Pulmonary artery endothelial cell (primary cell): ENCODE data around the gene PTPRE. TPM values are rescaled to one million over a fixed set of nuclear protein-coding genes. Genes with fewer than 3 reads are reported as not detected.

Experiments
- DNase-seq: peaks from one replicate; pipeline ENCODE4 v3.0.0-alpha.2; 2011; ENCODE audit warnings: low read depth, low spot score
- total RNA-seq: library from RNA; depleted of rRNA; stranded (reverse); fragments of >200 nt; gene quantifications from 2 replicates; pipeline ENCODE4 v1.2.3, GENCODE V29; 2014

The PTPRE gene
- total RNA-seq, 1 donor from 2014 or later, result 43.3 TPM

GRCh38 chr10:128116851-128117615 is 210.1 kb downstream of the PTPRE start:
- DNase-seq, result no peak

GRCh38 chr10:128121750-128122412 is 215.0 kb downstream of the PTPRE start:
- no peak for DNase-seq

GRCh38 chr10:128122931-128123330 is 216.0 kb downstream of the PTPRE start:
- no peak for DNase-seq

- no peak for DNase-seq
Measured at GRCh38 chr10:128123846-128124245, 216.9 kb downstream of the PTPRE start.

GRCh38 chr10:128124813-128125403 is 218.0 kb downstream of the PTPRE start:
- DNase-seq, result no peak

- DNase-seq, result no peak
Measured at GRCh38 chr10:128125416-128125943, 218.6 kb downstream of the PTPRE start.

- DNase-seq, result peak; percentile 40
Measured at GRCh38 chr10:128125944-128126764, 219.3 kb downstream of the PTPRE start, which contains the start of gene MKI67. TSS of gene MKI67 (minus strand) at chr10:128126423. CDS start at chr10:128125667, 756 bp downstream.

- DNase-seq, result no peak
Measured at GRCh38 chr10:128128582-128128981, 221.7 kb downstream of the PTPRE start.

GRCh38 chr10:128130051-128130450 is 223.1 kb downstream of the PTPRE start:
- DNase-seq, result no peak

Other genes starting within 250 kb of the PTPRE start
- not detected in 2 replicates for gene FOXI2, start 169.9 kb upstream of the PTPRE start, total RNA-seq
- gene CLRN3, start 14.2 kb upstream of the PTPRE start, total RNA-seq, result 0.11 TPM in 1 of 2 replicates, not detected in the other
- 16.4 and 36.2 TPM in 2 replicates for gene MKI67, start 219.3 kb downstream of the PTPRE start, total RNA-seq